SJCRH30 (cell line): ENCODE data around the gene PLCD1. TPM values are rescaled to one million over a fixed set of nuclear protein-coding genes. Genes with fewer than 3 reads are reported as not detected.
A peak's percentile ranks its signal among the peaks of the same experiment; 100 is the strongest.

Source experiments
- DNase-seq, 2 experiments: peaks; one replicate each; pipeline ENCODE4 v3.0.0-alpha.2; 2015 to 2020
- H3K27ac ChIP-seq: fragments of 250-450 bp; sonication (Bioruptor Pico); 2 replicates; pipeline ENCODE4 v1.5.1; 2020; ENCODE audit warnings: mild to moderate bottlenecking, moderate library complexity
- H3K27me3 ChIP-seq: fragments of 250-450 bp; sonication (Bioruptor Pico); 2 replicates; pipeline ENCODE4 v1.5.1; 2020; ENCODE audit warnings: mild to moderate bottlenecking, moderate library complexity
- H3K36me3 ChIP-seq: fragments of 250-450 bp; sonication (Bioruptor Pico); 2 replicates; pipeline ENCODE4 v1.5.1; 2020; ENCODE audit warnings: mild to moderate bottlenecking, moderate library complexity
- H3K4me1 ChIP-seq: fragments of 250-450 bp; sonication (Bioruptor Pico); 2 replicates; pipeline ENCODE4 v1.5.1; 2020; ENCODE audit warnings: mild to moderate bottlenecking, moderate library complexity
- H3K4me3 ChIP-seq: fragments of 250-450 bp; sonication (Bioruptor Pico); 2 replicates; pipeline ENCODE4 v1.5.1; 2020; ENCODE audit warnings: mild to moderate bottlenecking, moderate library complexity
- H3K9me3 ChIP-seq: fragments of 250-450 bp; sonication (Bioruptor Pico); replicated peaks from 2 replicates; pipeline ENCODE4 v1.5.1; 2020; ENCODE audit warnings: mild to moderate bottlenecking, moderate library complexity
- total RNA-seq: library from RNA; depleted of rRNA; stranded (reverse); fragments of >200 nt; shearing (Covaris generic); gene quantifications from 2 replicates; pipeline ENCODE4 v1.2.3, GENCODE V29; 2014

The PLCD1 gene
- total RNA-seq, 1 experiment from 2014 or later = 1.3 TPM

GRCh38 chr3:38002940-38003339 lies 26.5 kb downstream of the PLCD1 start:
- H3K36me3 ChIP-seq = no peaks in the 10 kb centered on the region
- no peak for DNase-seq

DNA sequence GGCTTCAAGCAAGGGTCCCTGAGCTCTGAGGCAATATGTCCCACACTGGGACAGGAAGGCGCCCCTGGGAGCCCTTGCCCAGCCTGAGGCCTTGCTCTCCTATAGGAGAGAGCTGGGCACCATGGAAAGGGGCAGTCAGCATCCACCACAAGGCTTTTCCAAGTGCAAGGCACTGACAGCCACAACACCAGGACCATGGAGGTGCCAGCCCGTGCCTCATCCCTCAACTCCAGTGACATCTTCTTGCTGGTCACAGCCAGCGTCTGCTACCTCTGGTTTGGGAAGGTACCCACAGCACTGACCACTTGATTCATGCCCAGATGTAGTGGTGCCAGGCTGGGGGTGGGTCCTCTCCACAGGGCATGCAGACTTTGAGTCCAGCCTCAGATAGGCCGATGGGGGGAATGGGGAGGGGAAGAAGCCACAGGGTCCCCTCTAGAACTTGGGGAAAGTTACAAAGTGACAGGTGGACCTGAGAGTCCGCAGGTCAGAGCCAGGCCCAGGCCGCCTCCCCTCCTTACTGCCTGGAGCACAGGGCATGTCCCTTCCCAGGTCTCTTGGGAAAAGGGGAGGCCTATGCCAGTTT lies 27.1 kb downstream of the PLCD1 start:
- H3K27me3 ChIP-seq = no peaks in the 10 kb centered on the region
- no peak for DNase-seq
- H3K36me3 ChIP-seq = no peaks in the 10 kb centered on the region
- H3K9me3 ChIP-seq = no peaks in the 10 kb centered on the region
- H3K4me1 ChIP-seq = peaks cover 3% of the 10 kb centered on the region; the same call in 1 of the 2 replicates
- no peak overlapping the region for H3K27ac ChIP-seq
- no peak overlapping the region for H3K4me3 ChIP-seq

More at GRCh38 chr3:38002940-38003339, 26.5 kb downstream of the PLCD1 start:
- Histone ChIP-seq H3K27me3 (no peaks in the 10 kb centered on the region), H3K4me1 (peaks cover 3% of the 10 kb centered on the region; the same call in 1 of the 2 replicates), H3K27ac (no peak overlapping the region), H3K9me3 (no peaks in the 10 kb centered on the region), H3K4me3 (no peak overlapping the region)

- no peaks in the 10 kb centered on the region for H3K27me3 ChIP-seq
- H3K4me1 ChIP-seq = peaks cover 3% of the 10 kb centered on the region; the same call in 1 of the 2 replicates
- no peak overlapping the region for H3K27ac ChIP-seq
- no peak overlapping the region for H3K4me3 ChIP-seq
- no peaks in the 10 kb centered on the region for H3K9me3 ChIP-seq
- no peak for DNase-seq
- H3K36me3 ChIP-seq = no peaks in the 10 kb centered on the region
Observed at GRCh38 chr3:38001456-38002081, 27.9 kb downstream of the PLCD1 start.

DNA sequence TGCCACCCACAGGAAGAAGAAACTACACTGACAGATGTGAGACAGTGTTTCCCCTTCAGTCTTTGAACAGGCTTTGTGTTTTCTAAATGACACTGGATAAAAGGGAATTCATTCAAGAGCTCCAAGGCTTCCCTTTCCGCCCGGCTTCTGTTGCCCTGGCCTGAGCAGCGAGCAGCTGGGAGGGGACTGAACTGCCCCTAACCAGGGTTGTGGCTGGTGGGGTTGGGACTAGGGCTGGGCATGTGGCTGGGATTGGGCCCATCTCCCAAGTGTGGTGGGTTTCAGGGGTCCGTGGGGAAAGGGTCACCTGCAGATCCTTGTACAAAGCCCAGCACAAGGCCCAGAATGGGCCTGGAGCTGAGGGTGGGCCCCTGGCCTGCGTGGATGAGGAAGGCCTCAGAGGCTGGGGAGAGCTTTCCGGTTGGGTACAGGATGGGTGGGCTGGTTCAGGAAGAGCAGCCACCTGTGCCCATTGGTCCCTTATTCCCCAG lies 28.4 kb downstream of the PLCD1 start:
- no peak for DNase-seq
- no peak overlapping the region for H3K27ac ChIP-seq
- H3K27me3 ChIP-seq = no peaks in the 10 kb centered on the region
- H3K36me3 ChIP-seq = no peaks in the 10 kb centered on the region
- H3K4me3 ChIP-seq = no peak overlapping the region
- peaks cover 3% of the 10 kb centered on the region; the same call in 1 of the 2 replicates for H3K4me1 ChIP-seq
- H3K9me3 ChIP-seq = no peaks in the 10 kb centered on the region

DNA sequence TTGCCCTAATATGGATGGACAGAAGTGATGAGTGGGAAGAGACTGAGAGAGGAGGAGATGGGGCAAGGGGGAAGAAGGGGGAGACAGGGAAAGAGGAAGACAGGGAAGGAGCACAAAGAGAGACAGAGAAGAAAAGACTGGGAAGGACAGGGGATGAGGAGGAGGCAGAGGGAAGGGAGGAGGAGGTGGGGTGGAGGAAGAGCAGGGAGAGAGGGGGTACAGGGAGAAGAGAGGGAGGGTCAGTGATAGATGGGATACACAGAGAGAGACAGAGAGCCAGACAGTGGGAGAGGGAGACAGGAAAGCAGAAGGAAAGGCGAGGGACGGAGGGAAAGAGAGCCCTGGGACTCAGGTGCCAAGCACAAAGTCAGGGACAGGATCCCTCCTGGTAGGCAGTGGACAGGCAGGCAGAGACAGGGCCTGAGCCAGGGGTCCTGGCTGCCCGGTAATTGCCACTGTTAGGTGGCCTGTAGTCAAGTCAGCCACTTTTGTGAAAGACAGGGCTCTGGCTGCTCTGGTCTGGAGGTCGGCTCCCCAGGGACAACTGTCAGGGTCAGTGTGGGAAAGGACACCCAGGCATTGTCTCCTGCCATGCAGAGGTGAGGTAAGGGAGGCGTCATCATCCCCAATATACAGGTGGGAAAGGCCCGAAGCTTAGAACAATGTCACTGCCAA lies 29.1 kb downstream of the PLCD1 start:
- H3K27ac ChIP-seq = no peak overlapping the region
- H3K9me3 ChIP-seq = no peaks in the 10 kb centered on the region
- no peaks in the 10 kb centered on the region for H3K36me3 ChIP-seq
- DNase-seq = no peak
- H3K4me3 ChIP-seq = no peak overlapping the region
- H3K4me1 ChIP-seq = peaks cover 3% of the 10 kb centered on the region; the same call in 1 of the 2 replicates
- no peaks in the 10 kb centered on the region for H3K27me3 ChIP-seq

GRCh38 chr3:37999836-38000235 lies 29.6 kb downstream of the PLCD1 start:
- Histone ChIP-seq H3K4me1 (peaks cover 3% of the 10 kb centered on the region; the same call in 1 of the 2 replicates), H3K4me3 (no peak overlapping the region), H3K27me3 (no peaks in the 10 kb centered on the region), H3K36me3 (no peaks in the 10 kb centered on the region), H3K9me3 (no peaks in the 10 kb centered on the region), H3K27ac (no peak overlapping the region)
- DNase-seq = no peak

GRCh38 chr3:37997791-37998370 lies 31.6 kb downstream of the PLCD1 start:
- H3K36me3 ChIP-seq = no peaks in the 10 kb centered on the region
- no peaks in the 10 kb centered on the region for H3K27me3 ChIP-seq
- H3K27ac ChIP-seq = no peak overlapping the region
- no peaks in the 10 kb centered on the region for H3K4me1 ChIP-seq
- DNase-seq = no peak
- H3K4me3 ChIP-seq = no peak overlapping the region
- no peaks in the 10 kb centered on the region for H3K9me3 ChIP-seq

DNA sequence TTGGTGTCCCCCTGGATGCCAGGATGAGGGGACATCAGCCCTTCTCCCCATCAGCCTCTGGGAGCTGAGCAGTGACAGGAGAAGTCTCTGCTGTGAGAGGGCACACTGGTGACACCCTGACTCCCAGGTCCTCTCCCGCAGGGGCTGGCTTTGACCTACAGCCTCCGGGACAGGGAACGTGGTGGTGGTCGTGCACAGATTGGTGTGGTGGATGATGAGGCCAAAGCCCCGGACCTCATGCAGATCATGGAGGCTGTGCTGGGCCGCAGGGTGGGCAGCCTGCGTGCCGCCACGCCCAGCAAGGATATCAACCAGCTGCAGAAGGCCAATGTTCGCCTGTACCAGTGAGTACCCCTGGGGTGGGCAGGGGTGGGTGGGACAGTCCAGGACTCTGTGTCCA lies 32.1 kb downstream of the PLCD1 start:
- Histone ChIP-seq H3K4me1 (no peaks in the 10 kb centered on the region), H3K36me3 (no peaks in the 10 kb centered on the region), H3K27ac (no peak overlapping the region), H3K27me3 (no peaks in the 10 kb centered on the region), H3K4me3 (no peak overlapping the region), H3K9me3 (no peaks in the 10 kb centered on the region)
- no peak for DNase-seq

GRCh38 chr3:37996785-37997301 lies 32.6 kb downstream of the PLCD1 start:
- peak; percentile 53 to 77 for DNase-seq

GRCh38 chr3:37995652-37996641 lies 33.5 kb downstream of the PLCD1 start:
- H3K4me3 ChIP-seq = no peak overlapping the region
- H3K27me3 ChIP-seq = no peaks in the 10 kb centered on the region
- no peaks in the 10 kb centered on the region for H3K9me3 ChIP-seq
- no peak for DNase-seq
- H3K36me3 ChIP-seq = no peaks in the 10 kb centered on the region
- no peak overlapping the region for H3K27ac ChIP-seq
- no peaks in the 10 kb centered on the region for H3K4me1 ChIP-seq

More at GRCh38 chr3:37996785-37997301, 32.6 kb downstream of the PLCD1 start:
- no peaks in the 10 kb centered on the region for H3K4me1 ChIP-seq
- H3K27ac ChIP-seq = no peak overlapping the region
- no peaks in the 10 kb centered on the region for H3K36me3 ChIP-seq
- no peak overlapping the region for H3K4me3 ChIP-seq
- H3K9me3 ChIP-seq = no peaks in the 10 kb centered on the region
- H3K27me3 ChIP-seq = no peaks in the 10 kb centered on the region

GRCh38 chr3:37994639-37994972 lies 34.8 kb downstream of the PLCD1 start:
- Histone ChIP-seq H3K27ac (no peak overlapping the region), H3K4me1 (peaks cover 3% of the 10 kb centered on the region; the same call in 1 of the 2 replicates)

DNA sequence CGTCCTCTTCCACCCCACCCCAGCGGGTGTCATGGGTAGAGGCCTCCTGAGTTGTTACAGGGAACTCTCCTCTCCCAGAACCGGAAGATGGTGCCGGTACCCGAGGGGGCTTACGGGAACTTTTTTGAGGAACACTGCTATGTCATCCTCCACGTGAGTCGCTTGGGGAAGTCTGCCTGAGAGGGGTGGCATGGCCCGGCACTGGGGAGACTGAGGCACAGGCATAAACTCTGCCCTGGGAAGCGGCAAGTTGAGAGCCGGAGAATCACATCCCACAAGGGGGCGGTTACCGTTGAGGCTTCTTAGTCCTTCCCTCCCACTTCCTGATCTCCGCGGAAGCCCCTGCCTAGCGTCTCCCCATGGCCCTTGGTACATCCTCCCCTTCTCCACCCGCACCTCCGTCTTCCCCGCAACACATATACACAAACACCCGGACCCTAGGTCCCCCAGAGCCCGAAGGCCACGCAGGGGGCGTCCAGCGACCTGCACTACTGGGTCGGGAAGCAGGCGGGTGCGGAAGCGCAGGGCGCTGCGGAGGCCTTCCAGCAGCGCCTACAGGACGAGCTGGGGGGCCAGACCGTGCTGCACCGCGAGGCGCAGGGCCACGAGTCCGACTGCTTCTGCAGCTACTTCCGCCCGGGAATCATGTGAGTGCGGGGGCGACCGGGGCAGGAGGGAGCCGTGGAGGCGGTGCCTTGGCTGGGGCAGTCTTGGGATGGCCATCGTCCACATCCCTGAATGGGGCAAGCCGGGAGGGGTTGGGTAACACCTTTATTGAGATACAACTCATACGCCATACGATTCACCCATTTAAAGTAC lies 35.4 kb downstream of the PLCD1 start:
- H3K27me3 ChIP-seq = no peaks in the 10 kb centered on the region
- no peak overlapping the region for H3K4me3 ChIP-seq
- no peaks in the 10 kb centered on the region for H3K36me3 ChIP-seq
- no peaks in the 10 kb centered on the region for H3K9me3 ChIP-seq
- H3K4me1 ChIP-seq = peaks cover 3% of the 10 kb centered on the region; the same call in 1 of the 2 replicates
- DNase-seq = no peak
- H3K27ac ChIP-seq = no peak overlapping the region

More at GRCh38 chr3:37994639-37994972, 34.8 kb downstream of the PLCD1 start:
- H3K27me3 ChIP-seq = no peaks in the 10 kb centered on the region
- H3K9me3 ChIP-seq = no peaks in the 10 kb centered on the region
- no peak for DNase-seq
- no peaks in the 10 kb centered on the region for H3K36me3 ChIP-seq
- no peak overlapping the region for H3K4me3 ChIP-seq

GRCh38 chr3:37993460-37993819 lies 36.0 kb downstream of the PLCD1 start:
- Histone ChIP-seq H3K27me3 (no peaks in the 10 kb centered on the region), H3K4me1 (peaks cover 3% of the 10 kb centered on the region; the same call in 1 of the 2 replicates), H3K4me3 (no peak overlapping the region), H3K9me3 (no peaks in the 10 kb centered on the region), H3K36me3 (no peaks in the 10 kb centered on the region), H3K27ac (no peak overlapping the region)
- DNase-seq = no peak
